CD4-positive, alpha-beta T cell treated with Interleukin-15 for 1 hour (primary cell): Measurements from ENCODE around the gene DGUOK.
"Not testable (repeated sequence)": the region's sequence is repeated elsewhere in the genome, so short reads cannot be mapped to it uniquely, and the experiment has no call there.

Source experiments
- DNase-seq: peaks from one replicate; pipeline ENCODE4 v3.0.0-alpha.2; 2020

Gene DGUOK

DNA sequence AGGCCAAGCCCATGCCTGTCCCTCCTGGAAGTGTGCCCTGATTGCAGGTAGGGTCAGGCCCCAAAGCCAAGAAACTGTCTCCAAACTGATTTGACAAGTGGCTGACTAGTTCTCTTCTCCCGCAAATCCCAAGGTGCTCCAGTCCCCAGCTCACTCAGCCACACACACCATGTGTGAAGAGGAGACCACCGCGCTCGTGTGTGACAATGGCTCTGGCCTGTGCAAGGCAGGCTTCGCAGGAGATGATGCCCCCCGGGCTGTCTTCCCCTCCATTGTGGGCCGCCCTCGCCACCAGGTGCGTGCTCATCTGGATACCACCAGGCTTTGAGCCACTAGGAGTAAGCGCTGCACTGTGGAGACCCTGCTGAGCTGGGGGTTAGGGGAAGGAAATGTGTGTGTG, 25.5 kb upstream of the DGUOK start:
- DNase-seq = no peak

- DNase-seq = no peak
Observed at GRCh38 chr2:73902284-73902683, 24.4 kb upstream of the DGUOK start.

DNA sequence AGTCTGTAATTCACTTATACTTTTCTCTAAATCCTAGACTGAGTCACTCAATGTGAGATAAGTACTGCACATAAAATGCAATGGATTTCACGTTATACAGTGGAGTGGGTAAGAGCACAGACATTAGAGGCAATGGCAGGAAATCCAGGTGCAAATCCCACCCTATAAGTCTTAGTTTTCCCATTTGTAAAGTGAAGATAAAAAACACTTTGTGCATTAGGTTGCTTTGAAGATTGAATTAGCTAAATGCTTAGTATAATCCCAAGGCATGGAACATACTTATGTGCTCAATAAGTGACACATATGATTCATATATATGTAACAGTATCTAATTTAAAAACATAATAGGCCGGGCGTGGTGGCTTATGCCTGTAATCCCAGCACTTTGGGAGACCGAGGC, 23.4 kb upstream of the DGUOK start:
- no peak for DNase-seq

DNA sequence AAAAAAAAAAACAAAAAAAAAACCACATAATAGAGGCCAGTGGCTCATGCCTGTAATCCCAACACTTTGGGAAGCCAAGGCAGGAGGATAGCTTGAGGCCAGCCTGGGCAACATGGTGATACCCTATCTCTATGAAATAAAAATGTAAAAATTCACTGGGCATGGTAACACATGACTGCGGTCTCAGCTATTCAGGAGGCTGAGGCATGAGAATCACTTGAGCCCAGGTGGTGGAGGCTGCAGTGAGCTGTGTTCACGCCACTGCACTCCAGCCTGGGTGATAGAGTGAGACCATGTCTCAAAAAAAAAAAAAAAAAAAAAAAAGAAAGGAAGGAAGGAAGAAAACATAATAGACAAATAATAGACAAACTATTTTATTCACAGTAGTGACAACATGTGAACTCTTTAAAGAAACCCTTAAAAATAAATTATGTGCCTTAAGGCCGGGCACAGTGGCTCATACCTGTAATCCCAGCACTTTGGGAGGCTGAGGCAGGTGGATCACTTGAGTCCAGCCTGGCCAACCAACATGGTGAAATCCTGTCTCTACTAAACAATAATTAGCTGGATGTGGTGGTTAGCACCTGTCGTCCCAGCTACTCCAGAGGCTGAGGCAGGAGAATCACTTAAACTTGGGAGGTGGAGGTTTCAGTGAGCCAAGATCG, 22.6 kb upstream of the DGUOK start:
- DNase-seq = not testable (repeated sequence)

DNA sequence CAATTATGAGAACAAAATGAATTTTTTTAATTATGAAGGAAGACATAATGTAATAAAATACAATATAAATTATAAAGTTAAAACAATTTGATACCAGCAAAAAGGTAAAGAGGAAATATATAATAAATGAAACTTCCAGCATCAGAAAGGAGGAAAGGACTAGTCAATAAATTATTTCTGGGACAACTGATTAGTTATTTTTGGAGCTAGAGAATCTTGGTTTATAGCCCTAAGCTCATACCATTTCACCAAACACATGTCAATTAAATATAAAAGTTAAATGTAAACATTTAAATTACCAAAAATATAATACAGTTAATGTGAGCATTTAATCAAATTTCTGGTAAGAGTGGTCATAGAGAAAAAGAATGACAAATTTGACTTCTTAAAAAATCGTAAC, 21.7 kb upstream of the DGUOK start:
- no peak for DNase-seq

DNA sequence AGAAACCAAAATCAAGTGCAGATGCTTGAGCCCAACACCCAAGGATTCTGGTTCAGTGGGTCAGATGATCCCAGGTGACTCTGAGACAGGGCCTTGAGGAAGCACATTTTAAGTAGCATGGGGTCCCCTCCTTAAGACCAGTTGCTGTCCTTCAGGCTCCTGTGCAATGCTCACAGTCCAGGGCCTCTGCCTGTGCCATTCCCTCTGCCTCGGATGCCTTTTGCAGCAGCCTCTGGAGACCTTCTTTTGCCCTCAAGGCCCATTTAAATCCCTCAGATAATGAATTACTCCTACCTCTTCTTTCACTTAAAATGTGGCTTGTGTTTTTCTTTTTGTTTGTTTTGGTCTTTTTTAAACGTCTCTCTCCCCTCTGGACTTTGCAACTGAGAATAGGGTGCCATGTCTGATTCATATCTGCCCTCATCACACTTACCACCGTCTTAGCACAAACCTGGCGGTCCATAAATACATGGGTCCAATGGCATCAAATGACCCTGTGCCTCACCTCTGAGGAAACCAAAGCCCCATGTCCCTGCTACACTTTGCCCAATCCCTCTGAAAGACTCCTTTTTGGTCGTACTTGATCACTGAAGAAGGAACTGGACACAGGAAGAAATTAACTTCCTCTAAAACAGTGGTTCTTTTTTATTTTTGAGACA, 19.7 kb upstream of the DGUOK start:
- DNase-seq = no peak

DNA sequence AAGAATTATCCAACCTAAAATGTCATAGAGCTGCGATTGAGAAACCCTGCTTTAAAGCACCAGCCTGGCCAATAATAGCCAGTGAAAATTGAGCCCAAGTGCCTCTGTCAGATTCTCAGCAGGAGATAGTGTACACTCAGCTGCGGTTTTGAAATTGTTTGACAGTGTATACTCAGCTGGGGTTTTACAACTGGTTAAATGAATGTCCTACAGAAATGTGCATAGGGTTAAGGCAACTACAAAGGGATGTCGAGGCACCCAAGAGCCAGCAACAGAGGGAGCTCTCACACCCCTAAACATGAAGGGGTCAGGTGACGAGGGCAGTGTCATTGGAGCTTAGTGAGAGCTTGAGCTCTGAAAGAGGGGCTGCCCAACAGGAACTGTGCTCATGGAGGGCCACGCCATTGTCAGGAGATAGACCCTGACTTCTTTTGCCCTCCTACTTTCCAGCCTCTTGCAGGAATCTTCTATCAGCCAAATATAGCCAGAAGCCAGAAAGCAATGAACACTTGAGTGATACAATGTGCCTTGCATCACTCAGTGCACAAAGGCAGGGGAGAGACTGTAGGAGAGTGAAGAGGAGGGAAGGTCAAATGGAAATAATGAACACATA, 18.7 kb upstream of the DGUOK start:
- DNase-seq = peak; percentile 56

GRCh38 chr2:73908689-73909652, 17.7 kb upstream of the DGUOK start:
- no peak for DNase-seq

- DNase-seq = no peak
Observed at GRCh38 chr2:73910873-73911547, 15.7 kb upstream of the DGUOK start.

DNA sequence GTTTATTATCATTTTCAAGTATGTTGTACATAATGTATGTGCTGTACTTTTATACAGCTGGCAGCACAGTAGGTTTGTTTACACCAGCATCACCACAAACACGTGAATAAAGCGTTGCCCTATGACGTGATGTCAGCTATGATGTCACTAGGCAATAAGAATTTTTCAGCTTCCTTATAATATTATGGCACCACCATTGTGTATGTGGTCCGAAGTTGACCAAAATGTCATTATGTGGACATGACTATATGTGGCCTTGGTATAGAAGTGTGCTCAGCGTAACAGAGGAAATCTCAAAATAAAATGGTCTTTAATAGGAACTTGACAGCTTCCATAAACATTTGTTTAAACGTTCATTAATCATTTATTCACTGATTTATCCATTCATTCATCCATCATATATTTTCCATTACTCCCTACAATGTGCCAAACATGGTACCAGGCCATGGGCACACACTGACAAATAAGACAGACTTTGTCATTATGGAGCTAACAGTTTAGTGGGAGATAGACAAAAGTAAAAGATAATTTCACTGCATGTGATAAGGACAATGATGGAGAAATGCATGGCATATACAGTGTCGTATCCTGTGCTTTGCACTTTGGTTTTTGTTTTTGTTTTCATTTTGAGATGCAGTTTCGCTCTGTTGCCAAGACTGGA, 15.0 kb upstream of the DGUOK start:
- no peak for DNase-seq

DNA sequence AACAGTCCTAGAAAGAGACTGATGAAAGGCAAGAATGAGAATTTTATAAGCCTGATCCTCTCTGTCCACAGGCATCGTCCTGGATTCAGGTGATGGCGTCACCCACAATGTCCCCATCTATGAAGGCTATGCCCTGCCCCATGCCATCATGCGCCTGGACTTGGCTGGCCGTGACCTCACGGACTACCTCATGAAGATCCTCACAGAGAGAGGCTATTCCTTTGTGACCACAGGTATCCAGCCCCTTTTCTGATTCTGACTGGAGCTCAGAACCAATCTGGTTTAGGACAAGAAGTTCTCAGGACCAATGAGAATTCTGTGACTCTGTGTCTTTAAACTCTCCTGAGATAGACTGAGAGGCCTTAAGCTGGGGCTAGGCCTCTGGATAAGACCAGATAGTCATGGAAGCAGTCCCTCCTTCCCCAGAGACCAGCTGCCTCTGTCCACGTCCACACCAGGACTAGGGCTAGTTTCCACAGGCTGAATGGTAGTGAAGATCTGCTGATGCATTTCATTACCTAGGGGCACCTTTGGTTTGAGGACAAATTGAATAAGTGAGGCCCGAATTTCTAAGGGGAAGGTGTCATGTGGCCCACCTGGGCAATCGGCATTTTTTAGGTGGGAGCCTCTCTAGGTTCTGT, 13.1 kb upstream of the DGUOK start:
- DNase-seq = no peak

DNA sequence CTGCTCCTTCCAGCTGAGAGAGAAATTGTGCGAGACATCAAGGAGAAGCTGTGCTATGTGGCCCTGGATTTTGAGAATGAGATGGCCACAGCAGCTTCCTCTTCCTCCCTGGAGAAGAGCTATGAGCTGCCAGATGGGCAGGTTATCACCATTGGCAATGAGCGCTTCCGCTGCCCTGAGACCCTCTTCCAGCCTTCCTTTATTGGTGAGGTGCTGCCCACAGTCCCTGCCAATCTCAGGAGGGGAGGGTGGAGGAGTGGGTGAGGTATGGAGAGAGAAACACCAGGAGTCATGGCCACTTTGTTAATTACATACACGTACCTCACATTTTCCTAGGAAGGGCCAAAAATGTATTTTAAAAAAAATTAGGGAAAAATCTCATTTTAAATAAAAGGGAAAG, 12.0 kb upstream of the DGUOK start:
- no peak for DNase-seq

- no peak for DNase-seq
Observed at GRCh38 chr2:73915437-73915993, 11.2 kb upstream of the DGUOK start.

GRCh38 chr2:73916666-73917065, 10.0 kb upstream of the DGUOK start:
- DNase-seq = no peak

DNA sequence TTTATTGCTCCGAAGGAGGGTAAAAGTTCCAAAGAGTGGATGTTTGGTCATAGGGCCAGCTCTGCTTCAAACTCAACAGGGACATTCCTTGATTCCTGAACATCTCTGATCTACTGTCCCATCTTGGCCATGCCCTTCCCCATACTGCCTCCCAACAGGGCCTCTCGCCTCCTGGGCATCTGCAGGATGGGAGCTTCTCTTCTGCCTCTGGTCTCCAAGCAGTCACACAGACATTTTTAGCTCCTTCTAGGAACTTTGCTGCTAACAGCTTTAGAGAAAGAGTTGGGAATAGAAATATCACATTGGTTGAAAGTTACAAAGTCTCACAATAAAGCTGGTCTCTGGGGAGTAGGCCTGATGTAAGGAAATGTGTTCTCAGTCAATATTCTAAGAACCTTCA, 9.4 kb upstream of the DGUOK start:
- no peak for DNase-seq

DNA sequence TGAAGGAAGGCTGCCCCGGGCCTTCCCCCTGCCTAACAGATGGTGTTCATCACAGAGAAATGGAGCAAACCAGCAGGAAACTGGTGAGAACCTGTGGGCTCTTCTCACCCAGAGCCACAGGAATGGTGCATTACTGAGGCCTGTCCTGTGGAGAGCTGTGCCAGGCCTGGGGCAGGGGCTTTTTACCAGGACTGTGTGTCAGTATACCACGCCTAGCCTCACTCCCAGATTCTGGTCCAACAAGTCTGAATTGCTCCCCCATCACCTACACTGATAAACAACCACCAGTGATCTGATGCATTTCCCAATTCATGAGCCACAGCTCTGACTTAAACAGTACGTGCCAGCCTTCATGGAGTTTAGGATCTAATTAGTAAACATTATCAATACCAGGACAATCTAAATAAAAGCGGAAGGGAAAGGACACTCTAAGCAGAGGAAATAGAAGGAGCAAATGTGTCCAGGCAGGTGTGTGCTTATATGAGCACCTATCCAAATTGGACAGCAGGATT, 8.9 kb upstream of the DGUOK start:
- no peak for DNase-seq

DNA sequence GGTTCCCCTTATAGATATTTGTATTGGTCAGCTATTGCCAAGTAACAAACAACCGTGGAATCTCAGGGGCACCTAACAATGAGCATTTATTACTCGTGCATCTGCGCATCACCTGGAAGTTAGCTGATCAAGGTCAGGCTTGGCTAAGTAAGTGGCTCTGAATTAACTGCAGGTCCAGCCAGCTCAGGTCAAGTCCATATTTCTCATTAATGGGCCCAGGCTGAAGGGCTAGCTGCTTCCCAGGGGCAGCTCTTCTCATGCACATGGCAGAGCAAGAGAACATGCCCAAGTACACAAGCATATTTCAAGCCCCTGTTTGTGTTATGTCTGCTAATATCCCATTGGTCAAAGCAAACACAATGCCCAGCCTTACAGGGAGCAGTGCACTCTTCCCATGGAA, 7.8 kb upstream of the DGUOK start:
- no peak for DNase-seq

GRCh38 chr2:73919596-73920228, 7.0 kb upstream of the DGUOK start:
- DNase-seq = no peak

DNA sequence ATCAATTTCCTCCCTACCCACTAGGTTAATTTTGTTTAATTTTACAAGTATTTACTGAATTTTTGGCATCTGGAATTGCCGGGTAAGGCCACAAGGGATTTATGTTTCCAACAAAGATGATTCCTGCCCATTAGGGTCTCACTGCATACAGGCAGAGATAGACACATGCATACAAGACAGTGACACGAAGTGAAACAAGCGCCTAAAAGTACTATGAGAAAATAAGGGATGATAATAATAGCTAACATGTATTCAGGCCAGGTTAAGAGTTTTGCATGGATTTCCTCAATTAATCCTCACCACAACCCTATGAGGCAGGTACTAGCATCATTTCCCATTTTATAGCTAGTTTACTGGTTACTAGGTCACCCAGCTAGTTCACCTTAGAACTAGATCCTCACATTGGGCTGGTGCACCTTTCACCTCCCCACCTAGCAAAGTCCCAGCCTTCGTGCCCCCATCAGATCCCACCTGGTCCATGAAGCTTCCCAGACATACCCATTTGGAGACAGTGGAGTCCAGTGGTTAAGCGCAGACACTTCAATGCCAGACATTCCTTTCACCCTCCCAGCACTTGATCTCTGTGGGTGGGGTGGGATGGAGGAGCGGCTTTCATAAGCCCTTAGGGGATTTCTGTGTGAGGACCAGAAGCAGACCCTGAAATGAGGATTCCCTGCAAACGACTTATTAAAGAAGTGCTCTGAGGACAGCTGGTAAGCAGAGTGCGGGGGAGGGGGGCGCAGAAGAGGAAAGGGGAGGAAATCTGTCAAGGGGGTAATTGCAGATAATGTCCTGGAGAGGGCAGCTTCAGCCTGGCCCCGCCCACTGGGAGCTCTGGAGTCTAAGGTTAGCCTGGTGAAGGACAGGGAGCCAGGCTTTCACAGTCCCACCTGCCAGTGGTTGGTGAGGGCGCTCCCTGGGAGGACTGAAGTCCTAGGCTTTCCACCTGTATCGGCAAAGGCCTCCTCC, 5.8 kb upstream of the DGUOK start:
- peak; percentile 30 for DNase-seq
